HL-60 (cell line): ENCODE results near the gene RAB3C.

Source experiments
- DNase-seq, 2 experiments: peaks; one replicate each; pipeline ENCODE4 v3.0.0-alpha.2; 2010 to 2020; ENCODE audit warnings: low read depth in 1 of 2, low spot score in 1 of 2
- H3K27ac ChIP-seq: fragments of 250-450 bp; sonication (Bioruptor Pico); replicated peaks from 2 replicates; pipeline ENCODE4 v1.5.1; 2020; ENCODE audit warnings: mild to moderate bottlenecking, moderate library complexity
- H3K27me3 ChIP-seq: fragments of 250-450 bp; sonication (Bioruptor Pico); 2 replicates; pipeline ENCODE4 v1.5.1; 2021; ENCODE audit warnings: mild to moderate bottlenecking, moderate library complexity; ENCODE audit not compliant: insufficient read depth, poor library complexity, severe bottlenecking
- H3K4me3 ChIP-seq: replicated peaks from 2 replicates; pipeline ENCODE4 v1.5.1; 2011; ENCODE audit warnings: mild to moderate bottlenecking, control low read depth, low read length; ENCODE audit not compliant: insufficient read depth
- GABPA ChIP-seq: IDR thresholded peaks from 2 replicates; pipeline ENCODE4 v1.6.1; 2012; ENCODE audit warnings: low read depth
- POLR2AphosphoS5 ChIP-seq: IDR thresholded peaks from 2 replicates; pipeline ENCODE4 v1.6.1; 2012; ENCODE audit warnings: low read depth
- SPI1 ChIP-seq: IDR thresholded peaks from 2 replicates; pipeline ENCODE4 v1.6.1; 2012; ENCODE audit warnings: low read depth, mild to moderate bottlenecking, borderline replicate concordance
- TF ChIP-seq, protein P1 (sequence below): IDR thresholded peaks from one replicate; pipeline ENCODE4 v1.5.1; 2011; ENCODE audit warnings: low read length, control low read depth, inconsistent platforms; ENCODE audit not compliant: insufficient read depth
- TF ChIP-seq, protein P2 (sequence below): IDR thresholded peaks from 2 replicates; pipeline ENCODE4 v1.6.1; 2012; ENCODE audit warnings: low read depth; ENCODE audit not compliant: insufficient replicate concordance

Gene RAB3C

DNA sequence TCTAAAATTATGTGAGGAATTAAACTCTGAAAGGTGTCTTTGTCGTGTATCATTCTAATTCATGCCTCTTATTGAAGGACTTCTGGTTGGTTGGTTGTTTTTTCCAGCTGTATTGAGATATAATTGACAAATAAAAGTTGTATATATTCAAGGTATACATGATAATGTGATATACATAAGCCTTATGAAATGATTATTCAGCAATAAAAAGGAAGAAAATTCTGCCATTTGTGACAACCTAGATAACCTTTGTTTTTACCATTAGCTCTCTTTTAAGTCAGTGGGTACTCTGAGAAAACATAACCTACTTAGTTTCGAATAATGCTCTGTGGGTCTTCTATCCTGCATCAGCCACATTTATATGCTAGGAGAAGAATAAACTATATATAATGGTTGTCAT lies 89.6 kb downstream of the RAB3C start:
- Histone ChIP-seq H3K27ac (no peak overlapping the region), H3K27me3 (no peaks in the 10 kb centered on the region), H3K4me3 (no peak overlapping the region)
- TF ChIP-seq GABPA = no peak
- TF ChIP-seq POLR2AphosphoS5 = no peak
- TF ChIP-seq, protein P1, sequence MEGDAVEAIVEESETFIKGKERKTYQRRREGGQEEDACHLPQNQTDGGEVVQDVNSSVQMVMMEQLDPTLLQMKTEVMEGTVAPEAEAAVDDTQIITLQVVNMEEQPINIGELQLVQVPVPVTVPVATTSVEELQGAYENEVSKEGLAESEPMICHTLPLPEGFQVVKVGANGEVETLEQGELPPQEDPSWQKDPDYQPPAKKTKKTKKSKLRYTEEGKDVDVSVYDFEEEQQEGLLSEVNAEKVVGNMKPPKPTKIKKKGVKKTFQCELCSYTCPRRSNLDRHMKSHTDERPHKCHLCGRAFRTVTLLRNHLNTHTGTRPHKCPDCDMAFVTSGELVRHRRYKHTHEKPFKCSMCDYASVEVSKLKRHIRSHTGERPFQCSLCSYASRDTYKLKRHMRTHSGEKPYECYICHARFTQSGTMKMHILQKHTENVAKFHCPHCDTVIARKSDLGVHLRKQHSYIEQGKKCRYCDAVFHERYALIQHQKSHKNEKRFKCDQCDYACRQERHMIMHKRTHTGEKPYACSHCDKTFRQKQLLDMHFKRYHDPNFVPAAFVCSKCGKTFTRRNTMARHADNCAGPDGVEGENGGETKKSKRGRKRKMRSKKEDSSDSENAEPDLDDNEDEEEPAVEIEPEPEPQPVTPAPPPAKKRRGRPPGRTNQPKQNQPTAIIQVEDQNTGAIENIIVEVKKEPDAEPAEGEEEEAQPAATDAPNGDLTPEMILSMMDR = no peak
- TF ChIP-seq SPI1 = no peak
- TF ChIP-seq, protein P2, sequence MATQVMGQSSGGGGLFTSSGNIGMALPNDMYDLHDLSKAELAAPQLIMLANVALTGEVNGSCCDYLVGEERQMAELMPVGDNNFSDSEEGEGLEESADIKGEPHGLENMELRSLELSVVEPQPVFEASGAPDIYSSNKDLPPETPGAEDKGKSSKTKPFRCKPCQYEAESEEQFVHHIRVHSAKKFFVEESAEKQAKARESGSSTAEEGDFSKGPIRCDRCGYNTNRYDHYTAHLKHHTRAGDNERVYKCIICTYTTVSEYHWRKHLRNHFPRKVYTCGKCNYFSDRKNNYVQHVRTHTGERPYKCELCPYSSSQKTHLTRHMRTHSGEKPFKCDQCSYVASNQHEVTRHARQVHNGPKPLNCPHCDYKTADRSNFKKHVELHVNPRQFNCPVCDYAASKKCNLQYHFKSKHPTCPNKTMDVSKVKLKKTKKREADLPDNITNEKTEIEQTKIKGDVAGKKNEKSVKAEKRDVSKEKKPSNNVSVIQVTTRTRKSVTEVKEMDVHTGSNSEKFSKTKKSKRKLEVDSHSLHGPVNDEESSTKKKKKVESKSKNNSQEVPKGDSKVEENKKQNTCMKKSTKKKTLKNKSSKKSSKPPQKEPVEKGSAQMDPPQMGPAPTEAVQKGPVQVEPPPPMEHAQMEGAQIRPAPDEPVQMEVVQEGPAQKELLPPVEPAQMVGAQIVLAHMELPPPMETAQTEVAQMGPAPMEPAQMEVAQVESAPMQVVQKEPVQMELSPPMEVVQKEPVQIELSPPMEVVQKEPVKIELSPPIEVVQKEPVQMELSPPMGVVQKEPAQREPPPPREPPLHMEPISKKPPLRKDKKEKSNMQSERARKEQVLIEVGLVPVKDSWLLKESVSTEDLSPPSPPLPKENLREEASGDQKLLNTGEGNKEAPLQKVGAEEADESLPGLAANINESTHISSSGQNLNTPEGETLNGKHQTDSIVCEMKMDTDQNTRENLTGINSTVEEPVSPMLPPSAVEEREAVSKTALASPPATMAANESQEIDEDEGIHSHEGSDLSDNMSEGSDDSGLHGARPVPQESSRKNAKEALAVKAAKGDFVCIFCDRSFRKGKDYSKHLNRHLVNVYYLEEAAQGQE = no peak
- no peak for DNase-seq

DNA sequence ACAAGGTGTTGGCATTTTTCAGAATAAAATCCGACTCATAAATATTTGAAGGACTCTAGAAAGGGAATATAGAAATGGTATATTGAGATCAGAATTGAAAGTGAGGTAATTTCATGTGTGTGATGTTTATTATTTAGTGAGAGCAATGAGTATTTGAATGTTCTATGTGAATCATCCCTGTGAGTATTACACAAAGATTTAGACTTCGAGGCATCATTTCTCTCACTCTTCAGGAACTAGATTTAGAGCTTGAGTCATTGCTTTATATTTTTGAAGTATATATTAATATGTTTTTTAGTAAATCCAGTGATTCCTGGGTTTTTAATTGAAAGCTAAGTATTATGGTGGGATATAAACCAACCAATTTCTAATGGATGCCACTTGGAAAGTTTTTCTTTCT lies 91.2 kb downstream of the RAB3C start:
- no peak overlapping the region for H3K27ac ChIP-seq
- no peak for DNase-seq
- H3K4me3 ChIP-seq = no peak overlapping the region
- no peaks in the 10 kb centered on the region for H3K27me3 ChIP-seq
- TF ChIP-seq, protein P2 = no peak
- TF ChIP-seq, protein P1 = no peak
- TF ChIP-seq POLR2AphosphoS5 (no peak), SPI1 (no peak), GABPA (no peak)

DNA sequence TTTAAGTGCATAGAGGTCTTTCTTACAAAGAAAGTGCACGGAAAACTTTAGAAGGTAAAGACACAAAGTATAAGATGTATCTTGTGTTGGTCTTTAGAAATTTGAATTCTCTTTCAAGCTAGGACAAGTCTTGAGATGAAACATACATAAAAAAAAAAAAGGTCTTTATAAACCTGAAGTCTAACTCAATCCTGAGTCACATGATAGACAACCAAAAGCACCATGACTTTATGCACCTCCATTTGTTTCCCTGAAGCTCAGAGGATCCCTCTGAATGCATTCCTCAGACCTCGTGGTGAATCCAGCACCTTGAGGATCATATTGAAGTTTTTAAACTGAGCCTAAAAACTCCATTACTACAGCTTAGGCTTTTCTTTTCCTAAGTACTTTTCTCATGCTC lies 91.8 kb downstream of the RAB3C start:
- Histone ChIP-seq H3K27ac (no peak overlapping the region), H3K27me3 (no peaks in the 10 kb centered on the region), H3K4me3 (no peak overlapping the region)
- TF ChIP-seq POLR2AphosphoS5 = no peak
- TF ChIP-seq, protein P2 = no peak
- TF ChIP-seq SPI1 = no peak
- TF ChIP-seq GABPA = no peak
- TF ChIP-seq, protein P1 = no peak
- DNase-seq = no peak
